GM12878 (cell line): ENCODE measurements around the gene TSPAN15. TPM values are rescaled to one million over a fixed set of nuclear protein-coding genes. Genes with fewer than 3 reads are reported as not detected.

Experiments
- ATAC-seq: fragments of 200-7000 bp; cut with Tn5 transposase; 3 replicates; pipeline ENCODE4 v1.9.1; 2020; ENCODE audit warnings: mild to moderate bottlenecking, moderate library complexity
- BruUV-seq: library from RNA; stranded (reverse); fragments of 400-500 nt; replicated peaks from 2 replicates; lab custom pipeline; 2021; lab: Mats Ljungman, UMichigan
- CTCF ChIA-PET: fragments of 300-600 bp; sonication (Branson Sonifier 250); formaldehyde crosslinking; extraction: SDS; loops from one replicate; lab custom pipeline; 2021; ENCODE audit warnings: inconsistent platforms; lab: Yijun Ruan, JAX
- POLR2A ChIA-PET: fragments of 350-600 bp; formaldehyde crosslinking; extraction: SDS; loops from one replicate; lab custom pipeline; 2021; ENCODE audit warnings: inconsistent platforms; lab: Charles Lee
- RAD21 ChIA-PET: fragments of 300-600 bp; sonication (Branson Sonifier 250); formaldehyde crosslinking; loops from one replicate; lab custom pipeline; 2023; ENCODE audit warnings: antibody characterized with exemption; ENCODE audit not compliant: unreplicated experiment; lab: Charles Lee
- SMC1A ChIA-PET: fragments of 300-600 bp; sonication (Branson Sonifier 250); formaldehyde crosslinking; loops from one replicate; lab custom pipeline; 2023; ENCODE audit not compliant: unreplicated experiment, uncharacterized antibody; lab: Charles Lee
- DNase-seq: peaks from one replicate; pipeline ENCODE4 v3.0.0-alpha.2; 2011; ENCODE audit warnings: low read depth, low spot score
- FAIRE-seq: peaks from 3 replicates; lab custom pipeline; 2011; peaks lifted over from hg19 to GRCh38; lab: Jason Lieb, UNC
- H2AFZ ChIP-seq: 2 replicates; pipeline ENCODE4 v1.6.0; 2011; ENCODE audit warnings: low read depth, low read length, control low read depth; ENCODE audit not compliant: control insufficient read depth
- H3K27ac ChIP-seq: 2 replicates; pipeline ENCODE4 v1.5.1; 2011; ENCODE audit warnings: control low read depth; ENCODE audit not compliant: control insufficient read depth, insufficient read depth
- H3K27me3 ChIP-seq, 2 experiments: replicated peaks in 1 of 2; 2 replicates each; pipeline versions ENCODE4 v1.6.0 to v1.6.1; 2011; ENCODE audit warnings: low read length in 1 of 2; ENCODE audit not compliant: control insufficient read depth in 2 of 2, insufficient read depth in 2 of 2
- H3K36me3 ChIP-seq, 2 experiments: 2 replicates each; pipeline ENCODE4 v1.5.1; 2011; ENCODE audit warnings: low read length in 1 of 2; ENCODE audit not compliant: control insufficient read depth in 2 of 2, insufficient read depth in 2 of 2
- H3K4me1 ChIP-seq: 2 replicates; pipeline ENCODE4 v1.6.1; 2011; ENCODE audit warnings: mild to moderate bottlenecking, low read length, moderate library complexity, mixed read lengths; ENCODE audit not compliant: control insufficient read depth, insufficient read depth
- H3K4me2 ChIP-seq: 2 replicates; pipeline ENCODE4 v1.6.0; 2011; ENCODE audit warnings: control low read depth; ENCODE audit not compliant: control insufficient read depth, insufficient read depth
- H3K4me3 ChIP-seq: fragments of 200-600 bp; sonication (generic); 2 replicates; pipeline ENCODE4 v1.5.1; 2016
- H3K79me2 ChIP-seq: 2 replicates; pipeline ENCODE4 v1.6.0; 2011; ENCODE audit warnings: low read length; ENCODE audit not compliant: control insufficient read depth, insufficient read depth
- H3K9ac ChIP-seq: 2 replicates; pipeline ENCODE4 v1.8.0; 2011; ENCODE audit warnings: low read length, control low read depth, mixed read lengths; ENCODE audit not compliant: control insufficient read depth, insufficient read depth
- H3K9me3 ChIP-seq: replicated peaks from 3 replicates; pipeline ENCODE4 v1.5.1; 2011; ENCODE audit warnings: mild to moderate bottlenecking, low read length; ENCODE audit not compliant: control insufficient read depth, insufficient read depth
- H4K20me1 ChIP-seq: 2 replicates; pipeline ENCODE4 v1.6.0; 2011; ENCODE audit not compliant: control insufficient read depth, insufficient read depth
- ATF2 ChIP-seq: IDR thresholded peaks from 2 replicates; pipeline ENCODE4 v1.6.1; 2012; ENCODE audit warnings: low read length, inconsistent platforms
- BCL11A ChIP-seq: IDR thresholded peaks from 2 replicates; pipeline ENCODE4 v1.6.1; 2011; ENCODE audit warnings: low read depth, low read length
- CREB1 ChIP-seq: IDR thresholded peaks from 2 replicates; pipeline ENCODE4 v1.6.1; 2012; ENCODE audit warnings: low read depth, mild to moderate bottlenecking, inconsistent platforms
- EED ChIP-seq: sonication (generic); IDR thresholded peaks from 2 replicates; pipeline ENCODE4 v1.6.1; 2016; ENCODE audit warnings: antibody characterized with exemption, low read depth
- EGR1 ChIP-seq, 2 experiments: IDR thresholded peaks; 1 replicate in 1 of 2; 2 replicates in 1 of 2; pipeline ENCODE4 v1.6.1; 2011 to 2012; ENCODE audit warnings: low read depth in 2 of 2, low read length in 2 of 2, borderline replicate concordance in 1 of 2, mild to moderate bottlenecking in 1 of 2, moderate library complexity in 1 of 2
- ETV6 ChIP-seq, 2 experiments: fragments of 450-650 bp in 1 of 2; IDR thresholded peaks in 1 of 2; conservative IDR thresholded peaks in 1 of 2; 2 replicates each; pipeline ENCODE4 v1.6.1; 2014; ENCODE audit warnings: antibody characterized with exemption in 1 of 2, borderline replicate concordance in 1 of 2, low read depth in 1 of 2, mild to moderate bottlenecking in 1 of 2, moderate library complexity in 1 of 2
- IRF4 ChIP-seq: IDR thresholded peaks from 2 replicates; pipeline ENCODE4 v1.6.1; 2011; ENCODE audit warnings: low read depth, low read length
- JUND ChIP-seq: IDR thresholded peaks from 2 replicates; pipeline ENCODE4 v1.6.1; 2012; ENCODE audit warnings: low read depth, mild to moderate bottlenecking, low read length, improper control_type of control experiment, moderate library complexity
- MEF2B ChIP-seq: fragments of 450-650 bp; IDR thresholded peaks from 2 replicates; pipeline ENCODE4 v1.6.1; 2018; ENCODE audit warnings: mild to moderate bottlenecking, moderate library complexity; ENCODE audit not compliant: partially characterized antibody, poor library complexity, severe bottlenecking
- NFXL1 ChIP-seq: fragments of 450-650 bp; IDR thresholded peaks from 2 replicates; pipeline ENCODE4 v1.6.1; 2017; ENCODE audit warnings: antibody characterized with exemption, mild to moderate bottlenecking, borderline replicate concordance
- POLR2AphosphoS5 ChIP-seq: IDR thresholded peaks from 2 replicates; pipeline ENCODE4 v1.6.1; 2011; ENCODE audit warnings: mild to moderate bottlenecking, low read length, inconsistent platforms
- SKIL ChIP-seq: fragments of 450-650 bp; IDR thresholded peaks from 2 replicates; pipeline ENCODE4 v1.6.1; 2017; ENCODE audit warnings: mild to moderate bottlenecking, low read depth, inconsistent platforms; ENCODE audit not compliant: poor library complexity, severe bottlenecking
- ZBTB11 ChIP-seq: fragments of 450-650 bp; formaldehyde crosslinking; IDR thresholded peaks from 2 replicates; pipeline ENCODE4 v1.5.0; 2022; ENCODE audit warnings: mild to moderate bottlenecking, missing genetic modification characterization
- whole genome bisulfite sequencing: methylation state at CpG from one replicate; pipeline ENCODE4 v1.1.6; 2016; ENCODE audit warnings: low lambda C conversion rate; ENCODE audit not compliant: insufficient replicate concordance, insufficient coverage; ENCODE audit errors: missing lambda C conversion rate; 5-methylcytosine and 5-hydroxymethylcytosine counted together
- in situ Hi-C: fragments of 300-500 bp; cut with MboI; formaldehyde crosslinking; loops from 9 replicates; pipeline ENCODE4 v1.14.3; 2018; ENCODE audit warnings: mixed read lengths
- intact Hi-C: fragments of 100-400 bp; cut with micrococcal nuclease; formaldehyde crosslinking; loops from one replicate; pipeline ENCODE4 v1.14.2; 2022; ENCODE audit not compliant: unreplicated experiment
- polyA plus RNA-seq, 11 experiments: library from polyadenylated mRNA; depleted of rRNA in 4 of 11; unstranded in 6 of 11; stranded (reverse) in 5 of 11; fragments of >200 nt; fragmentation: Nextera tagmentation in 4 of 11; fragmentation: Illumina TruSeq in 1 of 11; extraction: Ambion mirVana in 4 of 11; extraction: Trizol in 1 of 11; gene quantifications; 1 replicate in 1 of 11; 2 replicates in 10 of 11; pipeline versions ENCODE4 v1.2.1 to v1.2.3, GENCODE V29; 2011 to 2016; ENCODE audit warnings: inconsistent platforms in 2 of 11, missing spikeins in 2 of 11, low read depth in 1 of 11
- total RNA-seq, 4 experiments: library from RNA; depleted of rRNA in 3 of 4; stranded (reverse); fragments of >200 nt in 3 of 4; fragmentation: Illumina TruSeq in 1 of 4; extraction: Trizol in 1 of 4; gene quantifications; 2 replicates each; pipeline versions ENCODE4 v1.2.1 to v1.2.3, GENCODE V29; 2013 to 2021

The TSPAN15 gene
- total and polyA plus RNA-seq, 10 of the 15 experiments (the other 5 are each of a cell fraction or from before 2014, with no cell fraction given) = 1.3 to 8.5 (median 2.4) TPM; not detected in 2

GRCh38 chr10:69409968-69410367, 41.3 kb upstream of the TSPAN15 start (continued):
- TF ChIP-seq SKIL (no peak), EED (peak; percentile 67), CREB1 (0 out of 2 replicates have a peak, but pooled peaks have one; percentile 15), MEF2B (peak; percentile 86), BCL11A (peak; percentile 44; the same call in 1 of the 2 replicates), POLR2AphosphoS5 (no peak), IRF4 (0 out of 2 replicates have a peak, but pooled peaks have one; percentile 21), JUND (no peak), NFXL1 (no peak), ETV6 (conservative IDR thresholded peaks at IDR 0.05 in 1 of 2, IDR thresholded peaks at IDR 0.05 in 1 of 2; ENCODE audit: borderline replicate concordance in 1 of 2, low read depth in 1 of 2) (peak in 1 of 2 experiments; percentile 73; a peak in 2 of 4 replicates)

GRCh38 chr10:69410487-69410886, 40.8 kb upstream of the TSPAN15 start:
- no peak overlapping the region for H3K4me2 ChIP-seq
- H3K9ac ChIP-seq = no peak overlapping the region
- H3K4me1 ChIP-seq = peaks cover 16% of the 10 kb centered on the region
- H3K36me3 ChIP-seq = no peaks in the 10 kb centered on the region
- no peak for ATAC-seq
- H3K4me3 ChIP-seq = no peak overlapping the region
- H2AFZ ChIP-seq = no peak overlapping the region
- peak; percentile 38 for FAIRE-seq
- H3K27ac ChIP-seq = no peak overlapping the region
- ChIA-PET RAD21 (interaction anchor here (0.9 kb wide), 1 partner anchor 286 kb away, joined by 3 read pairs; no protein-coding TSS in a partner anchor), POLR2A (no interaction called here), CTCF (interaction anchor here (0.9 to 2.4 kb wide), 4 partner anchors 13 to 181 kb away, joined by 3 to 9 read pairs (median 5); no protein-coding TSS in a partner anchor), SMC1A (no interaction called here)
- in situ Hi-C loops (loop anchor here (5.0 to 10.0 kb wide), 2 partner anchors 97 to 224 kb away; partner anchors contain the start of gene FAM241B), intact Hi-C loops (no loop called here)
- no peak for DNase-seq
- no peaks in the 10 kb centered on the region for H4K20me1 ChIP-seq
- no peaks in the 10 kb centered on the region for H3K27me3 ChIP-seq
- 57% methylated on average over 10 of the region's 10 CpGs for WGBS
- BruUV-seq = no TSS peak
- no peaks in the 10 kb centered on the region for H3K79me2 ChIP-seq
- no peaks in the 10 kb centered on the region for H3K9me3 ChIP-seq
- TF ChIP-seq EGR1 (IDR thresholded peaks at IDR 0.05; ENCODE audit: borderline replicate concordance in 1 of 2, low read depth in 2 of 2, low read length in 2 of 2) (no peak), SKIL (no peak), ZBTB11 (CRISPR knock-in tag) (no peak), ATF2 (no peak)
